Activated CD8-positive, alpha-beta T cell treated with anti-CD3 and anti-CD28 coated beads for 36 hours (primary cell): ENCODE results near the gene FIZ1. TPM values are rescaled to one million over a fixed set of nuclear protein-coding genes. Genes with fewer than 3 reads are reported as not detected.

ENCODE experiments used
- ATAC-seq: fragments of 200-7000 bp; cut with Tn5 transposase; one replicate; pipeline ENCODE4 v1.10.0; 2021; ENCODE audit warnings: mild to moderate bottlenecking, moderate library complexity
- CTCF ChIA-PET: fragments of 350-600 bp; sonication (Branson Sonifier 250); formaldehyde crosslinking; loops from one replicate; lab custom pipeline; 2021; ENCODE audit warnings: antibody characterized with exemption; lab: Charles Lee
- POLR2A ChIA-PET: fragments of 350-600 bp; sonication (Branson Sonifier 250); formaldehyde crosslinking; loops from one replicate; lab custom pipeline; 2021; ENCODE audit warnings: antibody characterized with exemption; lab: Charles Lee
- DNase-seq: peaks from one replicate; pipeline ENCODE4 v3.0.0-alpha.2; 2020
- H3K27ac Mint-ChIP-seq: one replicate; pipeline ENCODE4 v1.8.0; 2021; ENCODE audit warnings: mild to moderate bottlenecking, mixed read lengths
- H3K27me3 Mint-ChIP-seq: one replicate; pipeline ENCODE4 v1.8.0; 2021; ENCODE audit warnings: mixed read lengths
- H3K36me3 Mint-ChIP-seq: one replicate; pipeline ENCODE4 v1.8.0; 2021; ENCODE audit warnings: low read depth, mixed read lengths
- H3K4me1 Mint-ChIP-seq: one replicate; pipeline ENCODE4 v1.8.0; 2021; ENCODE audit warnings: low read depth, mixed read lengths
- H3K4me3 Mint-ChIP-seq: one replicate; pipeline ENCODE4 v1.8.0; 2021; ENCODE audit warnings: mild to moderate bottlenecking, moderate library complexity, mixed read lengths
- H3K9me3 Mint-ChIP-seq: one replicate; pipeline ENCODE4 v1.8.0; 2021; ENCODE audit warnings: mixed read lengths
- intact Hi-C: fragments of 100-400 bp; cut with micrococcal nuclease; formaldehyde crosslinking; loops from one replicate; pipeline ENCODE4 v1.10.0; 2022
- total RNA-seq, 2 experiments: library from RNA; stranded (reverse); gene quantifications; one replicate each; pipeline ENCODE4 v1.2.3, GENCODE V29; 2021
- TF ChIP-seq, protein P1 (sequence below): fragments of 200-600 bp; IDR thresholded peaks from one replicate; pipeline ENCODE4 v1.8.0; 2022; ENCODE audit warnings: antibody characterized with exemption, mild to moderate bottlenecking

FIZ1 gene
- total RNA-seq: 10 to 100 TPM; 11.4 to 13.2 TPM

- ATAC-seq (peak; percentile 74), DNase-seq (peak; percentile 98)
- intact Hi-C loops: no loop called here
- TF ChIP-seq, protein P1, sequence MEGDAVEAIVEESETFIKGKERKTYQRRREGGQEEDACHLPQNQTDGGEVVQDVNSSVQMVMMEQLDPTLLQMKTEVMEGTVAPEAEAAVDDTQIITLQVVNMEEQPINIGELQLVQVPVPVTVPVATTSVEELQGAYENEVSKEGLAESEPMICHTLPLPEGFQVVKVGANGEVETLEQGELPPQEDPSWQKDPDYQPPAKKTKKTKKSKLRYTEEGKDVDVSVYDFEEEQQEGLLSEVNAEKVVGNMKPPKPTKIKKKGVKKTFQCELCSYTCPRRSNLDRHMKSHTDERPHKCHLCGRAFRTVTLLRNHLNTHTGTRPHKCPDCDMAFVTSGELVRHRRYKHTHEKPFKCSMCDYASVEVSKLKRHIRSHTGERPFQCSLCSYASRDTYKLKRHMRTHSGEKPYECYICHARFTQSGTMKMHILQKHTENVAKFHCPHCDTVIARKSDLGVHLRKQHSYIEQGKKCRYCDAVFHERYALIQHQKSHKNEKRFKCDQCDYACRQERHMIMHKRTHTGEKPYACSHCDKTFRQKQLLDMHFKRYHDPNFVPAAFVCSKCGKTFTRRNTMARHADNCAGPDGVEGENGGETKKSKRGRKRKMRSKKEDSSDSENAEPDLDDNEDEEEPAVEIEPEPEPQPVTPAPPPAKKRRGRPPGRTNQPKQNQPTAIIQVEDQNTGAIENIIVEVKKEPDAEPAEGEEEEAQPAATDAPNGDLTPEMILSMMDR: no peak
- Mint-ChIP-seq H3K36me3 (peaks cover 39% of the 10 kb centered on the region), H3K4me3 (peak within 1 kb of the TSS; percentile 88), H3K9me3 (peaks cover 4% of the 10 kb centered on the region), H3K27me3 (no peaks in the 10 kb centered on the region), H3K27ac (peak within 1 kb of the TSS; percentile 99), H3K4me1 (peaks cover 28% of the 10 kb centered on the region)
- ChIA-PET CTCF (interaction anchor here (1.2 to 4.0 kb wide), 5 partner anchors 12 to 95 kb away, joined by 3 to 24 read pairs (median 6); no protein-coding TSS in a partner anchor), POLR2A (interaction anchor here (0.6 to 2.2 kb wide), 10 partner anchors 14 to 396 kb away, joined by 3 to 8 read pairs (median 4); partner anchors contain the start of genes ZNF581, ZNF628 and ZNF784)
These were observed at the start of gene FIZ1 for GRCh38 chr19:55599468-55599841. TSS of gene FIZ1 (minus strand) at chr19:55599517. CDS start at chr19:55597865, 1,652 bp downstream.

GRCh38 chr19:55648585-55649267 lies 49.4 kb upstream of the FIZ1 start:
- ATAC-seq (no peak), DNase-seq (no peak)
- Mint-ChIP-seq H3K4me1 (peaks cover 57% of the 10 kb centered on the region), H3K27me3 (no peaks in the 10 kb centered on the region), H3K27ac (peak overlapping the region; percentile 82), H3K9me3 (no peaks in the 10 kb centered on the region), H3K4me3 (peak overlapping the region; percentile 74), H3K36me3 (peaks cover 39% of the 10 kb centered on the region)
- TF ChIP-seq, protein P1: no peak
- POLR2A ChIA-PET: interaction anchor here (1.3 to 3.0 kb wide), 3 partner anchors 9 to 19 kb away, joined by 4 to 9 read pairs (median 4); no protein-coding TSS in a partner anchor
- CTCF ChIA-PET: interaction anchor here (1.3 to 5.2 kb wide), 3 partner anchors 9 to 16 kb away, joined by 6 to 36 read pairs (median 15); no protein-coding TSS in a partner anchor
- intact Hi-C loops: no loop called here

GRCh38 chr19:55647732-55648584 lies 48.6 kb upstream of the FIZ1 start, which contains the start of gene CCDC106:
TSS of gene CCDC106 (plus strand) at chr19:55648212. CDS start at chr19:55649047, 835 bp downstream.
- peaks cover 59% of the 10 kb centered on the region for H3K4me1 Mint-ChIP-seq
- H3K36me3 Mint-ChIP-seq: peaks cover 44% of the 10 kb centered on the region
- ChIA-PET POLR2A (interaction anchor here (0.9 to 3.0 kb wide), 6 partner anchors 10 to 161 kb away, joined by 5 to 9 read pairs (median 5); partner anchors contain the start of genes FIZ1, ZNF524 and ZNF784), CTCF (interaction anchor here (0.9 to 5.2 kb wide), 5 partner anchors 11 to 181 kb away, joined by 3 to 36 read pairs (median 4); no protein-coding TSS in a partner anchor)
- H3K9me3 Mint-ChIP-seq: no peaks in the 10 kb centered on the region
- H3K4me3 Mint-ChIP-seq: peak within 1 kb of the TSS; percentile 79
- H3K27ac Mint-ChIP-seq: peak within 1 kb of the TSS; percentile 90
- no peaks in the 10 kb centered on the region for H3K27me3 Mint-ChIP-seq
- ATAC-seq: no peak
- TF ChIP-seq, protein P1: no peak
- peak; percentile 49 for DNase-seq
- intact Hi-C loops: no loop called here

DNA sequence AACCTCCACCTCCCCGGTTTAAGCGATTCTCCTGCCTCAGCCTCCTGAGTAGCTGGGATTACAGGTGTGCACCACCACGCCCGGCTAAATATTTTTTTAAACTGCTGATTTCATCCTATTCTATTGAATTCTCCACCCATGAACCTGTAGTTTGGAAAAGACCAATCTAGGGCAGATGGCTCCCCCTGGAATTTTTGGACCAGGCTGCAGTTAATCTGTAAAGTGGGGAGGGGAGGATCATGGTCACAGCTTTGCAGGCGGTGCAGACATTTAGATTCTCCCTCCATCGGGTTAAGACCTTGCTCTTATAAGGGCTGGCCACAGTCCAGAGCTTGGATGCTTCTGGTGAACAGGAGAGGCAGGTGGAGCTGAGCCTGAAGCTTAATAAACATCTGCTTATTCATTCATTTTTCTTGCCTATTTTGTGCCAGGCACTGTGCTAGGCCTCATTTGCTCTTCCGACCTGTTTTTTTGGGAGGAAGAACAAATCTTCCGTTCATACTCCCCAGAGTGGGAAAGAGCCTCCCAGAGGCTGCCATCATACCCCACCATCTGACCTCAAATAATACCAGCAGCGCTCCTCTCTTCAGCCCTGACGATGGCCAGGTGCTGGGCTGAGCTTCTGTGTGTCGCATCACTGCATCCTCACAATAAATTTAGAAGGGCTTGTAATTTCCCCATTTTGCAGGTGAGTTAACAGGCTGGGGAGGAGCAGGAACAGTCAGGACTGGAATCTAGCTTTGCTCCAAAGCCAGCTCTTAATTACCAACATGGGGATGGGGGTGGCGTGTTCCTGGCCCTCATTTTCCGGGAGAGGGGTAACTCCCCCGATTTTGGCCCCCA lies 47.8 kb upstream of the FIZ1 start:
- DNase-seq: no peak
- no peak for ATAC-seq
- TF ChIP-seq, protein P1: no peak
- CTCF ChIA-PET: interaction anchor here (0.9 to 5.2 kb wide), 5 partner anchors 10 to 180 kb away, joined by 3 to 36 read pairs (median 4); no protein-coding TSS in a partner anchor
- Mint-ChIP-seq H3K36me3 (peaks cover 42% of the 10 kb centered on the region), H3K27ac (peak overlapping the region; percentile 90), H3K9me3 (no peaks in the 10 kb centered on the region), H3K4me3 (peak overlapping the region; percentile 79), H3K27me3 (no peaks in the 10 kb centered on the region), H3K4me1 (peaks cover 58% of the 10 kb centered on the region)
- intact Hi-C loops: no loop called here
- POLR2A ChIA-PET: interaction anchor here (0.8 to 3.0 kb wide), 7 partner anchors 11 to 160 kb away, joined by 4 to 9 read pairs (median 5); partner anchors contain the start of genes FIZ1, ZNF524 and ZNF784
